HG02798 (cell line): Measurements from ENCODE around the gene MAGOH.
A peak's percentile ranks its signal among the peaks of the same experiment; 100 is the strongest.
"Not testable (repeated sequence)": the region's sequence is repeated elsewhere in the genome, so short reads cannot be mapped to it uniquely, and the experiment has no call there.

Experiments
- ATAC-seq: cut with Tn5 transposase; IDR thresholded peaks from one replicate; pipeline ENCODE4 v1.9.1; 2021; ENCODE audit warnings: mild to moderate bottlenecking; ENCODE audit not compliant: unreplicated experiment, poor library complexity

MAGOH gene

GRCh38 chr1:53195246-53196016 lies 42.9 kb downstream of the MAGOH start:
- no peak for ATAC-seq

GRCh38 chr1:53190210-53190611 lies 48.1 kb downstream of the MAGOH start:
- no peak for ATAC-seq

DNA sequence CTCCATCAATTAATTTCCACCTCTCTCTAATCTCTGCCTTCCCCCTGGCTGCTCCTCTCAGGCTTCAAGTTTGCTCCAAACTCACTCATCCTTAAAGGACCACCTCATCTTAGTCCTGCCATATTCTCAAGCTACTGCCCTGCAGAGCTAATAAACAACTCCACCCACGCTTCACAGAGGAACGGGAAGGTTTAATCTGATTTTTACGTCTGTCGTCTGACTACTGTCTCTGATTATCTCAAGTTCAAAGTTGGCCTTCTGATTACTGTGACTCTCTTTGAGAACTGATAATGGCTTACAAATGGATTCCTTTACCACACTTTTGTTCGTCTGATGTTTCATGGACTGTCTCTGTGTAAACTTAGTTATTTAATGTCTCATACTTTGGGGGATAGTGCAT lies 49.3 kb downstream of the MAGOH start:
- ATAC-seq, result no peak

DNA sequence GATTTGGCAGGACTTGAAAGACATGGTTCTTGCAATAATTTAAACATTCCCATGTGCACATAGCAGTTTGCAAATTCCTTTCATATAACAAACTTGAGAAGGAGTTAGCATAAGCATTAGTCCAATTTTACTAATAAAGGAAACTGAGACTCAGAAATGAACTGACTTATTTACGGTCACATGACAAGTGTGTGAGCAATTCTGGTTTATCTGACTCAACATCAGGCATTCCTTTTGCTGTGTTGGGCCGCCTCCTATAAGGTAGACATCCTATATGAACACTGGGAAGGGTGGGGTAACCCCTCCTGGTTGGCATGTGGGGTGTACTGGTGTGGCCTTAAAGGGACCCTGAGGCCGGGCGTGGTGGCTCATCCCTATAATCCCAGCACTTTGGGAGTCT lies 50.2 kb downstream of the MAGOH start:
- no peak for ATAC-seq

- ATAC-seq, result no peak
Observed at GRCh38 chr1:53187401-53187800, 50.9 kb downstream of the MAGOH start.

GRCh38 chr1:53186533-53186932 lies 51.8 kb downstream of the MAGOH start:
- ATAC-seq, result no peak

GRCh38 chr1:53185955-53186297 lies 52.4 kb downstream of the MAGOH start:
- not testable (repeated sequence) for ATAC-seq

DNA sequence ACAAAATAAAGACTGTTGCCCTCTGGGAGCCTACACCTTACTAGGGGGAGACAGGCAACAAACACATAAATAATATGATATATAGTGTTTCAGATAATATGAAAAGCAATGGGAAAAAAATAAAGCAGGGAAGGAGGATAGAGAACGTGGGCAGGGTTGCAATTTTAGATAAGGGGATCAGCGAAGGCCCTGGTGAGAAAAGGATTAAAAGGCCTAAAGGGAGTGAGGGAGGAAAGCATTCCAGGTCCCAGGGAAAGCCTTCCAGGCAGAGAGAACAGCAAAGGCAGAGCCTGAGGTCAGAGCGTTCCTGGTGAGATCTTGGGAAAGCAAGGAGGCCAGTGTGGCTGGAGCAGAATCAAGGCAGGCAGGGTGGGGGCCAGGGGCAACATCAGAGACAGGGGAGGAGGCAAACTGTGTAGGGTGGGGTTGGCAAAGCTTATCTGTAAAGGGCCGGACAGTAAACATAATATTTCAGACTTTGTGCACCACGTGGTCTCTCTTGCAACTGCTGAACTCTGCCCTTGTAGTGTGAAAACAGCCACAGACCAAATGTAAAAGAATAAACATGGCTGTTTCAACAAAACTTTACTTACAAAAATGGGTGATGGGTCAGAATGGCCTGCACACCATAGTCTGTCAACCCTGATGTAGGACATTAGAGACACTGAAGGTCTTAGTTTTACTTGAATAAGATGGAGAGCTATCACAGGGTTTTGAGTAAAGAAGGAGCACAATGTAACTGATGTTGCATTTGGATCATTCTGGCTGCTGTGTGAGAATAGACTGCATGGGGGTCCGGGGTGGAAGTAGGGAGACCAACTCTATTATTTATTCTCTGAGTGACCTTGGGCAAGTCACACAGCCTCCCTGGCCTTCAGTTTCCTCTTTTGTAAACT lies 55.0 kb downstream of the MAGOH start:
- ATAC-seq, result no peak

- ATAC-seq, result no peak
Observed at GRCh38 chr1:53182716-53183094, 55.6 kb downstream of the MAGOH start.

- peak; percentile 54 for ATAC-seq
Observed at GRCh38 chr1:53182111-53182593, 56.2 kb downstream of the MAGOH start.

- no peak for ATAC-seq
Observed at GRCh38 chr1:53180951-53181350, 57.4 kb downstream of the MAGOH start.

DNA sequence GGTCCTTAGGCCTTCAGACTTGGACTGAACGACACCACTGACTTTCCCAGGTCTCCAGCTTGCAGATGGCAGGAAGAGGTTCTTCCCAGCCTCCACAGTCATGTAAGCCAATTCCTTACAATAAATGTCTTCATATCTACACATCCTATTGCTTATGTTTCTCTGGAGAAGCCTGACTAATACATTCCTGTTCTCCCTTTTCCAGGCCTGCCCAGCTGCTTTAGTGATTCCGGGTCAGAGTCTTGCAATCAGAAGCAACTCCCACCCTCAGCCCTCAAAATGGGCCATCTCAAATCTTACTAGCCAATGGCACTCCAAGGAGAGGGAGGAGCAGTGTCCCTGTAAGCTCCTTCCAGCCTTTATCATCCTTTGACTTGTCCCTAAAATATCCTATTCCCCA lies 58.1 kb downstream of the MAGOH start:
- no peak for ATAC-seq
